ENCODE measurements around the gene FOXS1.
"Not testable (repeated sequence)": the region's sequence is repeated elsewhere in the genome, so short reads cannot be mapped to it uniquely, and the experiment has no call there.

Gene FOXS1

DNA sequence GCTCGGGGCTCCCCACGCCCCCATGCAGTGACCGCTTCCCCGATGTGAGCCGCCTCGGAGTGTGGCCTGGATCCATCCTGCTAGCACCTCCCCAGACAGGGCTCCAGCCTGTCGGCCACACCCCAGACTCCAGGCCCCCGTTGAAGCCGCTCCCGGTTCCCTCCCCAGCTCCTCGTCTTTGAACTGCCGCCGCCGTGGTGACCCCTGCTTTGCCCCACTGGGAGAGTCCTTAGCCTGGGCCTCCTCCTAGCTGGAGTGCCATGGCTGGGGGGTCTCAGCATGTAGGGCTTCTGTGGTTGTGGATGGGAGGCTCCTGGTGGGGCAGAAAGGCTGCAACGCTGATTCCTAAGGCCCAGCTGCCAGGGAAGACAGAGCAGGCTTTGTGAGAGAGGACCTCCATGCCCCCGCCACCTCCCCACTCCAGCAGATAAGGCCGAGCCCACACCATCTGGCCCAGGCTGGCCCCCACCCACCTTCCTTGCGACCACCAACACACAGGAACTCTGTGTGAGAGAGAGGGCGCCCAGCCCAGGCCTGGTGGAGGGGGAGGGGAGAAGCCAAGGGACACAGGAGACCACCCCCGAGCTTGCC is 11.4 kb downstream of the FOXS1 start:
- Histone ChIP-seq H3K9ac (ENCODE audit: low read length) (no peak overlapping the region), H3K36me3 (ENCODE audit: control insufficient read depth, insufficient read depth, low read length) (no peaks in the 10 kb centered on the region), H3K4me1 (ENCODE audit: control insufficient read depth, insufficient read depth, low read length) (peaks cover 16% of the 10 kb centered on the region), H3K4me3 (ENCODE audit: low read length) (no peak overlapping the region), H3K27me3 (ENCODE audit: control insufficient read depth, insufficient read depth, low read length) (no peaks in the 10 kb centered on the region), H3K9me3 (ENCODE audit: control insufficient read depth, low read length) (no peaks in the 10 kb centered on the region)

DNA sequence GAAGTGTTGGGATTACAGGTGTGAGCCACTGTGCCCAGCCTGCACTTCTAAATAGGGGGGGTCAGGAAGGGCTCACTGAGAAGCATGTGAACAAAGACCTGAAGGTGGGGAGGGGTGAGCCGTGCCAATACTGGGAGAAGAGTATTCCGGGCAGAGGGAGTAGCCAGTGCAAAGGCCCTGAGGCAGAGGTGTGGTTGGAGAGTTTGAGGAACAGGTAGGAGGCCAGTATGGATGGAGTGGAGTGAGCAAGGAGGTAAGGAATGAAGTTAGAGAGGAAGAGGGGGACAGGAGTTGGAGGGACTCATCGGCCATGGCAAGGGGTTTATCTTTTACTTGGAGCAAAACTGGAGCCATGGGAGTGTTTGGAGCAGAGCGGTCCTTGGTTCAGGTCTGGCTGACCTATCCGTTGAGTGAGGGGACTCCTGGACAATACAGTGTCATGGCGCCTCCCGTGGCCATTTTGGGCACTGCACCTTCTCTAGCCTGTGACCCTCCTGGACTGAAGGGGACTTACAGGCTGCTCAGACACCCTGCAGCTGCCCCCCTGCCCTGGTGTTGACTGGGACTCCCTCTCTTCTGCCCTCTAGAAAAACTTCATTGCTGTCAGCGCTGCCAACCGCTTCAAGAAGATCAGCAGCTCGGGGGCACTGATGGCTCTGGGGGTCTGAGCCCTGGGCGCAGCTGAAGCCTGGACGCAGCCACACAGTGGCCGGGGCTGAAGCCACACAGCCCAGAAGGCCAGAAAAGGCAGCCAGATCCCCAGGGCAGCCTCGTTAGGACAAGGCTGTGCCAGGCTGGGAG is 12.1 kb downstream of the FOXS1 start:
- Histone ChIP-seq H3K9ac (ENCODE audit: low read length) (no peak overlapping the region), H3K27me3 (ENCODE audit: control insufficient read depth, insufficient read depth, low read length) (no peaks in the 10 kb centered on the region), H3K9me3 (ENCODE audit: control insufficient read depth, low read length) (no peaks in the 10 kb centered on the region), H3K4me3 (ENCODE audit: low read length) (no peak overlapping the region), H3K36me3 (ENCODE audit: control insufficient read depth, insufficient read depth, low read length) (no peaks in the 10 kb centered on the region), H3K4me1 (ENCODE audit: control insufficient read depth, insufficient read depth, low read length) (peaks cover 16% of the 10 kb centered on the region)

DNA sequence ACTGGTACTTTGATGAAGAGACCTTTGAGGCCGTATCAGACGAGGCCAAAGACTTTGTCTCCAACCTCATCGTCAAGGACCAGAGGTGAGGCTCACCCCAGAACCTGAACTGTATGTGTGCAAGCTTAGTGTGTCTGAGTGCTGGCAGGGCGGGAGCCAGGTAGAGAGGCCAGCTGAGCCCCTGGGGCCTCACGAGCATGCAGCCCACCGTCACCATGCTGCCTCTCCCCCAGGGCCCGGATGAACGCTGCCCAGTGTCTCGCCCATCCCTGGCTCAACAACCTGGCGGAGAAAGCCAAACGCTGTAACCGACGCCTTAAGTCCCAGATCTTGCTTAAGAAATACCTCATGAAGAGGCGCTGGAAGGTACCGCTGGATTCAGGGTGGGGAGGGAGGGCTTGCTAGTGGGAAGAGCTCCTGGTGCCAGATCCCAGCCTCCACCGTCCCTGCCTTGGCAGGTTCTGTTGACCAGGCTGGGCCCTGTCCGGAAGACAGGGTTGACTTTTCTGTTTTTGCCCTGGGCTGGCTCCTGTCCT is 13.6 kb downstream of the FOXS1 start:
- no peaks in the 10 kb centered on the region for H3K27me3 ChIP-seq (ENCODE audit: control insufficient read depth, insufficient read depth, low read length)
- no peaks in the 10 kb centered on the region for H3K9me3 ChIP-seq (ENCODE audit: control insufficient read depth, low read length)
- no peak overlapping the region for H3K4me3 ChIP-seq (ENCODE audit: low read length)
- no peak overlapping the region for H3K9ac ChIP-seq (ENCODE audit: low read length)
- peaks cover 16% of the 10 kb centered on the region for H3K4me1 ChIP-seq (ENCODE audit: control insufficient read depth, insufficient read depth, low read length)
- H3K36me3 ChIP-seq (ENCODE audit: control insufficient read depth, insufficient read depth, low read length) = no peaks in the 10 kb centered on the region

DNA sequence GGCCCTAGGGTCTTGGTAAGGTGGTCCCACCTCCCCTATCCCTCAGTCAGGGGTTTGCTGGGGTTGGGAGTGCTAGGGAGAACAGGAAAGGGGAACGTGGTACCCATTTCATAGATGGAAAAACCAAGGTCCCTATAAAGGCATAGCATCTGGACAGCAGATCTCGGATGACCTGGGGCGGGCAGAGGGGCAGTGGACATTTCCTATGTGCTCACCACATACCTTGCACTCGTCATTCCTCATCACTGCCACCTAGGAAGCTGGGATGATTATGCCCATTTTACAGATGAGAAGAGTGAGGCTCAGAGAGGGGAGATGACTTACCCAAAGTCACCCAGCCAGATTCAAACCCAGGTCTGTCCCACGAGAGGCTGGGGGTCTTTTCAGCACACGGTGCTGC is 14.2 kb downstream of the FOXS1 start:
- no peak overlapping the region for H3K4me3 ChIP-seq (ENCODE audit: low read length)

DNA sequence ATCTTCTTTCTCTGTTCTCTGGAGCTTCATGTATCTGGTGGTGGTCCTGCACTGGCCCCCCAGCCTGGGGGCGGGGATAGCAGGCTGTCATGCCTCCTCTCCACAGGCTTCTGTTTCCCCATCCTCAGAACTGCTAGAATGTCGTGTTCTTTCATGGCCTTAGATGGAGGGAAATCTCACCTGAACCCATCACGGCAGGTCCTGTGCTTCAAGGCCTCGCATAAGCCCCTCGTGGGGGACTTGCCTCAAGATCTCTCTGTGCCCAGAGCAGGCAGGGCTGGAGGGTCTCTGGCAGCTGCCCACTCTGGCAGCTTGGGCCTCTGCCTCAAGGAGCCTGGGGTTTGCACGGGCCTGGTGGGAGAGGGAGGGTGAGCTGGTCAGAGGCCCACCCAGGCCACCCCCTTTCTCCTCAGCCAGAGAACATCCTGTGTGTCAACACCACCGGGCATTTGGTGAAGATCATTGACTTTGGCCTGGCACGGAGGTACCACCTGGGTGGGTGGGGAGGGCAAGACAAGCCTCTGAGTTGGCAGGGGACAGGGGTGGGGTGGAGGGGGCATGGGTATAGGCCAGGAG is 14.9 kb downstream of the FOXS1 start:
- no peak overlapping the region for H3K9ac ChIP-seq (ENCODE audit: low read length)
- H3K36me3 ChIP-seq (ENCODE audit: control insufficient read depth, insufficient read depth, low read length) = no peaks in the 10 kb centered on the region
- no peak overlapping the region for H3K4me3 ChIP-seq (ENCODE audit: low read length)
- H3K27me3 ChIP-seq (ENCODE audit: control insufficient read depth, insufficient read depth, low read length) = no peaks in the 10 kb centered on the region
- peaks cover 3% of the 10 kb centered on the region for H3K4me1 ChIP-seq (ENCODE audit: control insufficient read depth, insufficient read depth, low read length)
- H3K9me3 ChIP-seq (ENCODE audit: control insufficient read depth, low read length) = no peaks in the 10 kb centered on the region

More for the DNA sequence above, 14.2 kb downstream of the FOXS1 start:
- Histone ChIP-seq H3K4me1 (ENCODE audit: control insufficient read depth, insufficient read depth, low read length) (peaks cover 10% of the 10 kb centered on the region), H3K27me3 (ENCODE audit: control insufficient read depth, insufficient read depth, low read length) (no peaks in the 10 kb centered on the region), H3K9me3 (ENCODE audit: control insufficient read depth, low read length) (no peaks in the 10 kb centered on the region), H3K36me3 (ENCODE audit: control insufficient read depth, insufficient read depth, low read length) (no peaks in the 10 kb centered on the region), H3K9ac (ENCODE audit: low read length) (no peak overlapping the region)

DNA sequence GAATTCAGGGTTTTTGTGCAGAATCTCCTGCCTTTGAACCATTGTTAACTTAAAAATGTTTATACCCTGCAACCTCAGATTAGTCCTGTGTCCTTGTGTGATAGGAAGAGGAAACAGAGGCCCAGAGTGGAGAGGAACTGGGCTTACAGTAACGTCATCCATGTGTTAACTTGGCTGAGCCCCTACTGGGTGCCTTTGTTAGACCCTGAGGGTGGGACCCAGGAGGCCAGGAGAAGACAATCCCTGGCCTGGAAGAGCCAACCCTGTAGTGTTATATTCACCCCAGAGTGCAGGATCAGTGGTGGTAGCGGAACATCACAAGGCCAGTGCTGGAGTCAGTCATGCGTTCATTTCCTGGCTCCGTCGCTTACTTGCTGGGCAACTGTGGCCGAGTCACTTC is 15.7 kb downstream of the FOXS1 start:
- Histone ChIP-seq H3K27me3 (ENCODE audit: control insufficient read depth, insufficient read depth, low read length) (no peaks in the 10 kb centered on the region), H3K9me3 (ENCODE audit: control insufficient read depth, low read length) (no peaks in the 10 kb centered on the region), H3K4me1 (ENCODE audit: control insufficient read depth, insufficient read depth, low read length) (no peaks in the 10 kb centered on the region), H3K36me3 (ENCODE audit: control insufficient read depth, insufficient read depth, low read length) (no peaks in the 10 kb centered on the region), H3K9ac (ENCODE audit: low read length) (no peak overlapping the region), H3K4me3 (ENCODE audit: low read length) (no peak overlapping the region)

DNA sequence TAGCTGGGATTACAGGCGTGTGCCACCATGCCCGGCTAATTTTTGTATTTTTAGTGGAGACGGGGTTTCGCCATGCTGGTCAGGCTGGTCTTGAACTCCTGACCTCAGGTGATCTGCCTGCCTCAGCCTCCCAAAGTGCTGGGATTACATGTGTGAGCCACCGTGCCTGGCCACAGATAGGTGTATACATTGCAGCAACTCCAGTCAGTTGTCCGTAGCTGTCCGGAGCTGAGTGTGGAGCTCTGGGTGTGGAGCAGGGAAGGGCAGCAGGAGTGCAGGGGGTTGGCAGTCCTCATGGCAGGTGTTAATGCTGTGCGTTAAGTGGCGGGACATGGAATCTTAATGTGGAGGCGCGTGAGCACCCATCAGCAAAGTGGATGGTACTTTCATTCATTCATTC is 17.4 kb downstream of the FOXS1 start:
- not testable (repeated sequence) for H3K9me3 ChIP-seq (ENCODE audit: control insufficient read depth, low read length); H3K9ac ChIP-seq (ENCODE audit: low read length); H3K27me3 ChIP-seq (ENCODE audit: control insufficient read depth, insufficient read depth, low read length); H3K36me3 ChIP-seq (ENCODE audit: control insufficient read depth, insufficient read depth, low read length); H3K4me3 ChIP-seq (ENCODE audit: low read length); H3K4me1 ChIP-seq (ENCODE audit: control insufficient read depth, insufficient read depth, low read length)

DNA sequence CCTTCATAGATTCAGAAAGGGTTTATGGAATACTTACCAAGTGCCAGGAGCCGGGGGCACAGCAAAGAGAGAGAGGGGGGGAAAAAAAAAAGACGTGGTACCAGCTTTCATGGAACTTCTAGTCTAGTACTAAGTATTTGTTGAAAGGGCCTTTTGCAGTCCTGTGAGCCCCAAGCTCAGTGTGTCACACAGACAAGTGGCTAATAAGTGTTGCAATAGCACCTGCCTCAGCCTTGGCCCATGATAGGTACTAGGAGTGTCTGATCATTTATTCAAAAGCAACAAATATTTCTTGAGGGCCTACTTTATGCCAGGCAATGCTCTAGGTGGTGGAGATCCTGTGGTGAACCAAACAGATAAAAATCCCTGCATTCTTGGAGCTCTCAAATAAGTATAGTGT is 18.3 kb downstream of the FOXS1 start:
- no peak overlapping the region for H3K4me3 ChIP-seq (ENCODE audit: low read length)
- H3K9ac ChIP-seq (ENCODE audit: low read length) = no peak overlapping the region
- no peaks in the 10 kb centered on the region for H3K9me3 ChIP-seq (ENCODE audit: control insufficient read depth, low read length)
- H3K36me3 ChIP-seq (ENCODE audit: control insufficient read depth, insufficient read depth, low read length) = no peaks in the 10 kb centered on the region
- peaks cover 9% of the 10 kb centered on the region for H3K4me1 ChIP-seq (ENCODE audit: control insufficient read depth, insufficient read depth, low read length)
- H3K27me3 ChIP-seq (ENCODE audit: control insufficient read depth, insufficient read depth, low read length) = no peaks in the 10 kb centered on the region

DNA sequence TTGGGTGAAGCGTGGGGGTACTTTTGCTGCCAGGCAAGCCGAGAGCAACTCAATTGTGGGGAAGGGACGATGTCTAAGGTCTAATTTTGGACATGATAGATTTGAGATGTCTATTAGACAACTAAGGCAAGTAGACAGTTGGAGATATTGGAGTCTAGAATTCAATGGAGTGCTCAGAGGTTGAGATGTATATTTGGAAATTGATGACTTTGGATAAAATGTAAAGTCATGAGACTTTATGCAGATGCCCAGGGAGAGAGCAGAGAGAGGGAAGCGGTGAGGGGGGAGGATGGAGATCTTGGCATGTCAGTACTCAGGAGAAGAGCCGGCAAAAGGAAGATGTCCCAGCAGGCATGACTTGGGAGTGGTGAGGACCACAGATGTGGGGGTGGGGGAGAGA is 19.3 kb downstream of the FOXS1 start:
- Histone ChIP-seq H3K4me1 (ENCODE audit: control insufficient read depth, insufficient read depth, low read length) (peaks cover 9% of the 10 kb centered on the region), H3K9me3 (ENCODE audit: control insufficient read depth, low read length) (no peaks in the 10 kb centered on the region), H3K9ac (ENCODE audit: low read length) (no peak overlapping the region), H3K27me3 (ENCODE audit: control insufficient read depth, insufficient read depth, low read length) (no peaks in the 10 kb centered on the region), H3K4me3 (ENCODE audit: low read length) (no peak overlapping the region), H3K36me3 (ENCODE audit: control insufficient read depth, insufficient read depth, low read length) (no peaks in the 10 kb centered on the region)

DNA sequence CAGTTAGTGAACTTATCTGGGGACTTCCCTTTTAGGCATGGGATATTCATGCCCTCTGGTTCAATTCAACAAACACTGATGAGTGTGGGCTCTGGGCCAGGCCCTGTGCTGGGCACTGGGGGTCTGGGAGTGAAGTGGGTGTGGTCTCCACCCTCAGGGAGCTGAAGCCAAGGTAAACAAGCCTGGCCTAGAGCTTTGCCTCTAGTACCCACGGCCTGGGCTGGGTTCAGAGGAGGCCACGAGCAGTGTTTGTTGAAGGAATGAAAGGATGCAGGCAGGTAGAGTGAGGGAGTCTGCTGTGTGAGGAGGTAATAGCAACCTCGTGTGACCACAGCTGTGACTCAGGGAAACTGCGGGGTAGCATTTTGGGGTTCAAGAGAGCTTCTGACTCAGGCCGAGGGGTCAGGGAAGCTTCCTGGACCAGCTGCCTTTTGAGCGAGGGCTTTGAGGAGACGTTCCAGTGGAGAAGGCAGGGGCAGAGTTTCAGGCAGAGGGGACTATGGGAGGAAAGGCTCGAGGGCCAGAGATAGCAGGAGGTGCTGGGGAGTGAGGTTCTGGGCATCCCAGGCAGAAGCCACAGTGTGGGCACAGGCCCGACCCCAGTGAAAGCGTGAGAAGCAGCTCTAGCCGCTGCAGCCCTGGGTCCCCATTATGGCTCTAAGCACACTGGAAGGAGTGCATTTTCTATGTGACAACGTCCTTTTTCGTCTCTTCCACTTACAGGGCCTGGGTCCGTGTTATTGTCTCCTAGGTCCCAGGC is 20.7 kb downstream of the FOXS1 start:
- H3K9ac ChIP-seq (ENCODE audit: low read length) = no peak overlapping the region
- H3K4me1 ChIP-seq (ENCODE audit: control insufficient read depth, insufficient read depth, low read length) = peaks cover 9% of the 10 kb centered on the region
- H3K4me3 ChIP-seq (ENCODE audit: low read length) = no peak overlapping the region
- no peaks in the 10 kb centered on the region for H3K9me3 ChIP-seq (ENCODE audit: control insufficient read depth, low read length)
- H3K36me3 ChIP-seq (ENCODE audit: control insufficient read depth, insufficient read depth, low read length) = no peaks in the 10 kb centered on the region
- H3K27me3 ChIP-seq (ENCODE audit: control insufficient read depth, insufficient read depth, low read length) = no peaks in the 10 kb centered on the region

DNA sequence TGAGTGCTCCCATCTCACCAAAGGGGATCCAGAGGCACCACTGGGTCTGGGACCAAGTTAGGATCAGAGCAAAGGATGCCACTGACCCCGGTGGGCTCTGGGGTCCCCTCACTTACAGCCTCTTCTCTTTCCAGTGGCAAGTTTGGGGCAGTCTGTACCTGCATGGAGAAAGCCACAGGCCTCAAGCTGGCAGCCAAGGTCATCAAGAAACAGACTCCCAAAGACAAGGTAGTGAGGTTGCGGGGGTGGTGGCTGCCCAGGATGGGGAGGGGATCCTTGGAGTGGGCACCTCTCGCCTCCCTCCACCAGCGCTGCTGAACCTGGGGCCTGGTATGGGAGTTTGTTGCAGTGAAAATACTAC is 21.3 kb downstream of the FOXS1 start:
- Histone ChIP-seq H3K4me1 (ENCODE audit: control insufficient read depth, insufficient read depth, low read length) (peaks cover 9% of the 10 kb centered on the region), H3K4me3 (ENCODE audit: low read length) (no peak overlapping the region), H3K9me3 (ENCODE audit: control insufficient read depth, low read length) (no peaks in the 10 kb centered on the region), H3K36me3 (ENCODE audit: control insufficient read depth, insufficient read depth, low read length) (no peaks in the 10 kb centered on the region), H3K9ac (ENCODE audit: low read length) (no peak overlapping the region), H3K27me3 (ENCODE audit: control insufficient read depth, insufficient read depth, low read length) (no peaks in the 10 kb centered on the region)

Data from mucosa of stomach (tissue), 1 donor.